Cardiac muscle cell (in vitro differentiated cells and primary cell): ENCODE results near the gene CELF5. TPM values are rescaled to one million over a fixed set of nuclear protein-coding genes. Genes with fewer than 3 reads are reported as not detected.

ENCODE experiments used
- DNase-seq, 2 donors: peaks; one replicate each; pipeline versions ENCODE4 v3.0.0 to v3.0.0-alpha.2; 2010 to 2017; ENCODE audit warnings: low read depth in 1 of 2, low spot score in 1 of 2
- H3K27ac ChIP-seq: fragments of 200-600 bp; sonication (generic); 2 replicates; pipeline ENCODE4 v1.5.1; 2016
- H3K27me3 ChIP-seq: fragments of 200-600 bp; sonication (generic); 2 replicates; pipeline ENCODE4 v1.6.0; 2016; ENCODE audit warnings: control low read depth
- H3K36me3 ChIP-seq: fragments of 200-600 bp; sonication (generic); 2 replicates; pipeline ENCODE4 v1.5.1; 2016; ENCODE audit warnings: control low read depth
- H3K4me1 ChIP-seq: fragments of 200-600 bp; sonication (generic); 2 replicates; pipeline ENCODE4 v1.8.1; 2017; ENCODE audit warnings: low read depth, mild to moderate bottlenecking, mixed run types
- H3K4me3 ChIP-seq: fragments of 200-600 bp; sonication (generic); 2 replicates; pipeline ENCODE4 v1.5.1; 2016; ENCODE audit warnings: mild to moderate bottlenecking
- H3K9me3 ChIP-seq: fragments of 200-600 bp; sonication (generic); 2 replicates; pipeline ENCODE4 v1.5.1; 2017; ENCODE audit warnings: low read depth, mild to moderate bottlenecking, control low read depth
- polyA plus RNA-seq: library from polyadenylated mRNA; unstranded; fragments of >200 nt; fragmentation: Nextera tagmentation; extraction: Ambion mirVana; gene quantifications from 2 replicates; pipeline ENCODE4 v1.2.1, GENCODE V29; 2016
- total RNA-seq: library from RNA; depleted of rRNA; stranded (reverse); fragments of >200 nt; gene quantifications from 2 replicates; pipeline ENCODE4 v1.2.3, GENCODE V29; 2016
- TF ChIP-seq, protein P1 (sequence below): IDR thresholded peaks from 2 replicates; pipeline ENCODE4 v1.5.1; 2012; ENCODE audit warnings: low read depth, mild to moderate bottlenecking, low read length

The CELF5 gene
- total and polyA plus RNA-seq, 2 experiments from 2014 or later: 4.5 to 8.4 TPM

DNA sequence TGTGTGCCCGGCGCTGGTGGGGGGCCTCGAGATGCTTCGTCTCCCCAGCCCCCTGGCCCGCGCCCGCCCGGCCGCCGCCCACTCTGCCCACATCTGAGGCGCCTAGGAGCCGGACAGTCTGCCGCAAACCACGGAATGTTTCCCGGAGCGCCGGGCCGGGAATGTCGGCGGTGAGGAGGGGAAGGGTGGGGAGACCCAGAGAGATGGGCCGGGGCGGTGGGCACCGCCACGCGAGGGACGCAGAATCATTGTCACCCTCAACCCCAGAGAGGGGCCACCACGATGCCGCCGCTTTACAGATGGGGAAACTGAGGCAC is 95.9 kb downstream of the CELF5 start:
- Histone ChIP-seq H3K4me1 (no peaks in the 10 kb centered on the region), H3K4me3 (no peak overlapping the region), H3K36me3 (no peaks in the 10 kb centered on the region), H3K27ac (no peak overlapping the region), H3K9me3 (no peaks in the 10 kb centered on the region), H3K27me3 (peaks cover 4% of the 10 kb centered on the region)
- no peak for DNase-seq
- TF ChIP-seq, protein P1, sequence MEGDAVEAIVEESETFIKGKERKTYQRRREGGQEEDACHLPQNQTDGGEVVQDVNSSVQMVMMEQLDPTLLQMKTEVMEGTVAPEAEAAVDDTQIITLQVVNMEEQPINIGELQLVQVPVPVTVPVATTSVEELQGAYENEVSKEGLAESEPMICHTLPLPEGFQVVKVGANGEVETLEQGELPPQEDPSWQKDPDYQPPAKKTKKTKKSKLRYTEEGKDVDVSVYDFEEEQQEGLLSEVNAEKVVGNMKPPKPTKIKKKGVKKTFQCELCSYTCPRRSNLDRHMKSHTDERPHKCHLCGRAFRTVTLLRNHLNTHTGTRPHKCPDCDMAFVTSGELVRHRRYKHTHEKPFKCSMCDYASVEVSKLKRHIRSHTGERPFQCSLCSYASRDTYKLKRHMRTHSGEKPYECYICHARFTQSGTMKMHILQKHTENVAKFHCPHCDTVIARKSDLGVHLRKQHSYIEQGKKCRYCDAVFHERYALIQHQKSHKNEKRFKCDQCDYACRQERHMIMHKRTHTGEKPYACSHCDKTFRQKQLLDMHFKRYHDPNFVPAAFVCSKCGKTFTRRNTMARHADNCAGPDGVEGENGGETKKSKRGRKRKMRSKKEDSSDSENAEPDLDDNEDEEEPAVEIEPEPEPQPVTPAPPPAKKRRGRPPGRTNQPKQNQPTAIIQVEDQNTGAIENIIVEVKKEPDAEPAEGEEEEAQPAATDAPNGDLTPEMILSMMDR: no peak

- Histone ChIP-seq H3K4me3 (no peak overlapping the region), H3K27me3 (peaks cover 4% of the 10 kb centered on the region), H3K4me1 (no peaks in the 10 kb centered on the region), H3K36me3 (no peaks in the 10 kb centered on the region), H3K27ac (no peak overlapping the region), H3K9me3 (no peaks in the 10 kb centered on the region)
- TF ChIP-seq, protein P1: no peak
- DNase-seq: no peak
These were observed 96.4 kb downstream of the CELF5 start for GRCh38 chr19:3320853-3321252.

- DNase-seq: no peak
These were observed 97.2 kb downstream of the CELF5 start for GRCh38 chr19:3321696-3322095.

GRCh38 chr19:3322199-3322978 is 97.9 kb downstream of the CELF5 start:
- no peaks in the 10 kb centered on the region for H3K4me1 ChIP-seq
- no peak overlapping the region for H3K27ac ChIP-seq
- H3K27me3 ChIP-seq: peaks cover 4% of the 10 kb centered on the region
- TF ChIP-seq, protein P1: no peak
- H3K9me3 ChIP-seq: no peaks in the 10 kb centered on the region
- DNase-seq: no peak
- H3K4me3 ChIP-seq: no peak overlapping the region
- no peaks in the 10 kb centered on the region for H3K36me3 ChIP-seq

More at GRCh38 chr19:3321696-3322095, 97.2 kb downstream of the CELF5 start:
- Histone ChIP-seq H3K4me1 (no peaks in the 10 kb centered on the region), H3K27me3 (peaks cover 4% of the 10 kb centered on the region), H3K36me3 (no peaks in the 10 kb centered on the region), H3K4me3 (no peak overlapping the region), H3K9me3 (no peaks in the 10 kb centered on the region), H3K27ac (no peak overlapping the region)
- TF ChIP-seq, protein P1: no peak

DNA sequence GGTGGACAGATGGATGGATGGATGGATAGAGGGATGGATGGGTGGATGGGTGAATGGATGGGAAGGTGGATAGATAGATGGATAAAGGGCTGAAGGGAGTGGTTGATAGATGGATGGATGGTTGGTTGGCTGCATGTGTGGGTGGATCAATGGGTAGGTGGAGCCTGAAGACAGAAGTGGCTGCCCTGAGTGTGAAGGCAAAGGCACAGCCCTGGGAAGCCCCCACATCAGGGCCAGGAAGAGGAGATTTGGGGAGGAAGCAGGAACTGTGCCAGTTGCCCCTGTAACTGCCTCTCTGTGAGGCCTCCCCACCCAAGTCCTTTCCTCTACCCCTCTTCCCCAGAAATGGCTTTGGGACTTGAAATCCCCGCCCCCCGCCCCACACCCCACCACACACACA is 98.6 kb downstream of the CELF5 start:
- Histone ChIP-seq H3K9me3 (no peaks in the 10 kb centered on the region), H3K27me3 (peaks cover 4% of the 10 kb centered on the region), H3K4me1 (no peaks in the 10 kb centered on the region), H3K4me3 (no peak overlapping the region), H3K27ac (no peak overlapping the region), H3K36me3 (no peaks in the 10 kb centered on the region)
- no peak for DNase-seq
- TF ChIP-seq, protein P1: no peak
